WTC11 (cell line): Measurements from ENCODE around the gene STAMBPL1.

Experiments
- USF2 ChIP-seq: sonication (generic); formaldehyde crosslinking; IDR thresholded peaks from 2 replicates; pipeline ENCODE4 v1.8.1; 2023; ENCODE audit warnings: mild to moderate bottlenecking, missing genetic modification reagents, moderate library complexity
- TF ChIP-seq, protein P1 (sequence below): fragments of 200-600 bp; IDR thresholded peaks from 2 replicates; pipeline ENCODE4 v1.8.0; 2022; ENCODE audit warnings: antibody characterized with exemption

DNA sequence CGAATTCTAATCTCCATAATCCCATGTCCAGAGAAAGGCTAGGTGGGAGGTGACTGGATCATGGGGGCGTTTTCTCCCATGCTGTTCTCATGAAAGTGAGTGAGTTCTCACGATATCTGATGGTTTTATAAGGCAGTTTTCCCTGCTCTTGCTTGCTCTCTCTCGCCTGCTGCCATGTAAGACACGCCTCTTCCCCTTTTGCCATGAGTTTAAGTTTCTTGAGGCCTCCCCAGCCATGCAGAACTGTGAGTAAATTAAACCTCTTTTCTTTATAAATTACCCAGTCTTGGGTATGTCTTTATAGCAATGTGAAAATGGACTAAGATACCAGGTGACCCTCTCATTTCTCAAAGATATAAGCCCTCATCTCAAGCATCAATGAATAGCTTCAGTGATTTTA, 73.6 kb downstream of the STAMBPL1 start:
- TF ChIP-seq, protein P1, sequence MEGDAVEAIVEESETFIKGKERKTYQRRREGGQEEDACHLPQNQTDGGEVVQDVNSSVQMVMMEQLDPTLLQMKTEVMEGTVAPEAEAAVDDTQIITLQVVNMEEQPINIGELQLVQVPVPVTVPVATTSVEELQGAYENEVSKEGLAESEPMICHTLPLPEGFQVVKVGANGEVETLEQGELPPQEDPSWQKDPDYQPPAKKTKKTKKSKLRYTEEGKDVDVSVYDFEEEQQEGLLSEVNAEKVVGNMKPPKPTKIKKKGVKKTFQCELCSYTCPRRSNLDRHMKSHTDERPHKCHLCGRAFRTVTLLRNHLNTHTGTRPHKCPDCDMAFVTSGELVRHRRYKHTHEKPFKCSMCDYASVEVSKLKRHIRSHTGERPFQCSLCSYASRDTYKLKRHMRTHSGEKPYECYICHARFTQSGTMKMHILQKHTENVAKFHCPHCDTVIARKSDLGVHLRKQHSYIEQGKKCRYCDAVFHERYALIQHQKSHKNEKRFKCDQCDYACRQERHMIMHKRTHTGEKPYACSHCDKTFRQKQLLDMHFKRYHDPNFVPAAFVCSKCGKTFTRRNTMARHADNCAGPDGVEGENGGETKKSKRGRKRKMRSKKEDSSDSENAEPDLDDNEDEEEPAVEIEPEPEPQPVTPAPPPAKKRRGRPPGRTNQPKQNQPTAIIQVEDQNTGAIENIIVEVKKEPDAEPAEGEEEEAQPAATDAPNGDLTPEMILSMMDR = no peak
- TF ChIP-seq USF2 (CRISPR knock-in tag) = no peak
